ENCODE results near the gene USP54.
A peak's percentile ranks its signal among the peaks of the same experiment; 100 is the strongest.
"Not testable (repeated sequence)": the region's sequence is repeated elsewhere in the genome, so short reads cannot be mapped to it uniquely, and the experiment has no call there.

Gene USP54

DNA sequence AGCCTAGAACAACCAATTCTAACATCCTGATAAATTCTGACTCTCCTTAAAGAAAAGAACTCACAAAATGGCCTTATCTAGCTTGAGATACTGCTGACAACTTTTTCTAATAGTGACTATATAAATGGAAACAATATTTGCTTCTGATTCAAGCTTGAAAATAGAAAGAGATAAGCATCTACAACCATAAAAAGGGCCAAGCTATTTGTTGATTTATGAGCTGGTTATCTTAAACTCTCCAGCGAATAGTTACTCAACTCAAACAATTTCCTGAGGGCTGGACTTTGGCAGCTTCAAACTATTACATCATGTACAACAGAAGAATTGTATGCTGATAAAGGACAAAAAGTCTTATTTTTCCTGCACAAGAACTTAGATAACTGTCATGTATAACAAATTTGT is 4.6 kb downstream of the USP54 start:
- peak; percentile 78 for DNase-seq (ENCODE audit: low read depth)

DNA sequence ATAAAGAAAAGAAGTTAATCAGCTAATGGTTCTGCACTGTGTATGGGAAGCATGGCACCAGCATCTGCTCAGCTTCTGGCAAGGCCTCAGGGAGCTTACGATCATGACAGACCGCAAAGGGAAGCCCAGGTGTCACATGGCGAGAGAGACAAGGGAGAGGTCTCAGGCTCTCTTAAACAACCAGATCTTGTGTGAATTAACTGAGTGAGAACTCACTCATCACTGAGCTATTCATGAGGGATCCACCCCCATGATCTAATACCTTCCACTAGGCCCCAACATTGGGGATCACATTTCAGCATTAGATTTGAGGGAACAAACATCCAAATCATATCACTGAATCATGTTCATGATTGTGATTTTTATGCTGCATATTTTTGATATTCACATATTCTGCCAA is 5.8 kb downstream of the USP54 start:
- DNase-seq (ENCODE audit: low read depth), result no peak

DNA sequence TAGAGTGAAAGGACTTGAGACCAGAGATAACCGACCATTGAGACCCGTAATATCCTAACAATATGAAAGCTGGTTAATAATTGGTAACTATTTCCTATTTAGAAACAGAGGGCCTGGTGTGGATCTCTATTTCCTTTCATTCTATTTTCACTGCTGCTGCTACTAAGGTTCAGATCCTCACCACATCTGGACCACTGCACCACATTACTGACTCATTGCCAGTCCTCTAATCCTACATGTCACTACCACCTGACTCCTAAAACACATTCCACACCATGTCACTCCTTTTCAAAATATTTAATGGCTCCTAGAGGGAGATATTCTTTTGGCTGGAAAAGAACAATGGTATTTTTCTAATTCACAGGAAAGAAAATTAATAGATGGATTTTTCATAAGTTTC is 6.4 kb downstream of the USP54 start:
- no peak for DNase-seq (ENCODE audit: low read depth)

DNA sequence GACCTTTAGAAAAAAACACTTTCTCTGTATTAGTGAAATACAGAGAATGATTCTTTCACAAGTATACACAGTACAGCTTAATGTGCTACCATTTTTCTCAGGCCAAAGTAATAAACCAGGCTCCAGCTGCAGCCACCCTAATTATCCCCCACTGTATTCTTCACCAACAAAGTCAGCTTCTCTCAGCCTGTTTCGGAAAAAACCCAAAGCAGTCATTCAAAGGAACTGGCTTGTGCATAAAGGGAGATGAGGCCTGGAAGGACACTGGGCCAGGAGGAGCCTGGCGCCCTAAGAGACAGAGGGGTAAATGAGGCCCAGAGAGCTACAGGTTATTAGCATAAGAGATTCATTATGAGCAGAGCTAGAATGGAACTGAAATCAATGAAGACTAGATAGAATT is 9.2 kb downstream of the USP54 start:
- DNase-seq (ENCODE audit: low read depth), result no peak

DNA sequence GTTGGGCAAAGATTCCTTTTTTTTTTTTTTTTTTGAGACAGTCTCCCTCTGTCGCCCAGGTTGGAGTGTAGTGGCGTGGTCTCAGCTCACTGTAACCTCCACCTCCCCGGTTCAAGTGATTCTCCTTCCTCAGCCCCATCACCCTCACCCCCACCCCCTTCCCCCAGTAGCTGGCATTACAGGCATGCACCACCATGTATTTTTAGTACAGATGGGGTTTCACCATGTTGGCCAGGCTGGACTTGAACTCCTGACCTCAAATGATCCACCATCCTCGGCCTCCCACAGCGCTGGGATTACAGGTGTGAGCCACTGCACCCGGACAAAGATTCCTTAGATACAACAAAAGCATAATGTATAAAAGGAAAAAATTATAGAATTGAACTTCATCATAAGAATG is 12.2 kb downstream of the USP54 start:
- not testable (repeated sequence) for DNase-seq (ENCODE audit: low read depth)

DNA sequence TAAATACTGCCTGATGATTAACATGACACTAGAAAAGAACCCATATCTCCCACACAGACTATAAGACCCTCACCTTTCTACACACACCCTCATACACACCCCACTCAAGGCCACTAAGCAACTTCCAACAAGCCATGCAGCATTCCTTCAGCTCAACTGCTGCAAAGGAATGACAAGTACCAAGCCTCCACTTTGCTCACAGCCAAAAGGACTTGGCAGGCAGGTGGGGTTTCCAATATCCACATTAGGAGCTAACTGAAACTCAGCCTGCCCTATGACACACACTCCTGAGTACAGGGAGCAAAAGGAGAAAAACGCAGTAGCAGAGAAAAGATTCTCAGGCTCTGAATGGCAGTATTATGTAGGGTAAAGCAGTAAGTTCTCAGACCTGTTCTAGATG is 13.4 kb downstream of the USP54 start:
- peak; percentile 60 for DNase-seq (ENCODE audit: low read depth)

DNA sequence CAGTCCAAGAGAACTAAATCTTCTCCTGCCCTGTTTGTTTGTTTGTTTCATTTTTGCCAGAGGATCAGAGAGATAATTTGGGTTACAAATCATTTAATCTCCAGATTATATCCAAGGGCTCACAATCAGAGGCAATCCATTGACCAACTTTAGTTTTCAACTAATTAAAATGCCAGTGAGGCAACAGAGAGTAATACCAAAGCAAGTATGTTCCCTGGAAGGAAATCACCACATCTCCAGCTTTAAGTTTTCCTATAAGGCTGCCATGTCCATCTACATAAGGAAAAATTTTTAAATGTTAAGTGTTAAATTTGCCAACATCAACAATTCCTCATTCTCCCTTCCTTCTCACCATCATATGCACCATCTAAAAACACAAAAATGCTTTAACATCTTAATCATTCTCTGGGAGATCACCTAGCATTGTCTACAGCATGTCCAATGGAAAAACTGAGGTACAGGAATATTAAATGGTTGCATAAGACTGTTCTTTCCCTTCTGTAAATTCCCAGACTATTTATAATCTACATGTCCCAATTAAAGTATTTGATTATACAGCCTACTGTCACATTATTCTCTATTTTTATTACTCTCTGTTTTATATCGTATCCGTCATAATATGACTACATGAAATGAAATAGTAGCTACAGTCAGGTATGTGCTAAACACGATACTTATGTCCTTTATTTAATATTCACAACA is 14.1 kb downstream of the USP54 start:
- DNase-seq (ENCODE audit: low read depth), result no peak

DNA sequence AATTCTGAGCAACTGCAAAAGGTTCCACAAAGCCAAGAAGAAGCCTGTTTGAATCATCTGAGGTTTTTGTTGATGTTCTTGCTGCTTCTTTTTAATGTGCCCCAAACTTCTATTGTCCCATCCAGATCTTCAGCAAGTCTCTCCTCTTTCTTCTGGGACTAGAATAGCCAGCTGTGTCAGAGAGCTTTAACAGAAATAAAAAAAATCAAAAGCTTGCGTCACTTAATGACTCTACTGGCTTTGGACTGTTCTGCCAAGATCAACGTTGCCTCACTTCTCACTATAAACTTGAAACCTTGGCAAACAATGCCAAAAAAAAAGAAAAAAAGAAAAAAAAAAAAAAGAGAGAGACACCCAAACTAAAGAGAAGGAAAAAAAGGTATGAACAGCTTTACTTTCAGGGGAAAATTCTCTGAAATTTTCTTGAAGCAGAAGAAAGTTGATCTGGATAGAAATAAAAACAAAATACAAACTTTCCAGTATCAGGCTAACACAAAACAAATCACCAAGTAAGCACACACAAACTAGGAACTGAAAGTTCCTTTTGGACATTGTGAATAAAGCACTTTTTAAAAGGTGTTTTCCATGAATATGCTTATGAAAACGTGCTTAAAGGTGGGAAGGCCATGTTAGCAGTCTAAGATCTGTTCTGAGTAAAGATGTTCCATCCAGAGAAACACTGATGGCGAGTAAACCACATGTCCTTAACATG is 14.8 kb downstream of the USP54 start:
- DNase-seq (ENCODE audit: low read depth), result peak; percentile 88

DNA sequence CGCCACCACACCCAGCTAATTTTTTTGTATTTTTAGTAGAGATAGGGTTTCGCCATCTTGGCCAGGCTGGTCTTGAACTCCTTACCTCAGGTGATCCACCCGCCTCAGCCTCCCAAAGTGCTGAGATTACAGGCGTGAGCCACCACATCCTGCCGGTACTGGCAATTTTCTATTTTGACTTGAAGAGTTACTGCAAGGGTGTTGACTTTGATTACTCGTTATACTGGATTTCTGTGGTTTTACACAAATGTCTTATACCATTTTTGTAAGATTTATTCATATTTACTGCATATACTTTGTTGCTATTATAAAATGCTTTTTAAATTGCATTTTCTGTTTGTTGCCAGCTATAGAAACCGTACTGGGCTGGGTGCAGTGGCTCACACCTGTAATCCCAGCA is 24.1 kb downstream of the USP54 start:
- not testable (repeated sequence) for DNase-seq (ENCODE audit: low read depth)

DNA sequence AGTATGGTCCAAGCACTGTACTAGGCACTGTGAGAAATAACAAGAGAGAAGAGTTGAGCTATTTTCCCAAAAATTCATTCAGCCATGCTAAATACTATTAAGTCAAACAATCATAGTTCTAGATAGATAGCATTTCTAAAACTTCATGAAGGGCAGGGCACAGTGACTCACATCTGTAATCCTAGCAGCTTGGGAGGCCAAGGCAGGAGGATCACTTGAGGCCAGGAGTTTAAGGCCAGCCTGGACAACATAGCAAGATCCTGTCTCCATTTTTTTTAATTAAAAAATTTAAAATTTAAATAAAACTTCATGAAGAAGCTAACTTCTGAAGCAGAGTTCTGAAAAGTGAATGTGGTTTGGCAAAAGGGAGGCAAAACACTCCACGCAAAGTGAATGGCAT is 29.9 kb downstream of the USP54 start:
- DNase-seq (ENCODE audit: low read depth), result no peak

DNA sequence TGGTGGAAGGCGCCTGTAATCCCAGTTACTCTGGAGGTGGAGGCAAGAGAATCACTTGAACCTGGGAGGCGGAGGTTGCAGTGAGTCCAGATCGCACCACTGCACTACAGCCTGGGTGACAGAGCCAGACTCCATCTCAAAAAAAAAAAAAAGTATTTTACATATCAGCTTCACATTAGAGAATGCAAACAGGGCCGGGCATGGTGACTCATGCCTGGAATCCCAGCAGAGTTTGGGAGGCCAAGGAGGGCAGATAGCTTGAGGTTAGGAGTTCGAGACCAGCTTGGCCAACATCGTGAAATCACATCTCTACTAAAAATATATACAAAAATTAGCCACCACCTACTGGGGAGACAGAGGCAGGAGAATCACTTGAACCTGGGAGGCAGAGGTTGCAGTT is 31.6 kb downstream of the USP54 start:
- no peak for DNase-seq (ENCODE audit: low read depth)

DNA sequence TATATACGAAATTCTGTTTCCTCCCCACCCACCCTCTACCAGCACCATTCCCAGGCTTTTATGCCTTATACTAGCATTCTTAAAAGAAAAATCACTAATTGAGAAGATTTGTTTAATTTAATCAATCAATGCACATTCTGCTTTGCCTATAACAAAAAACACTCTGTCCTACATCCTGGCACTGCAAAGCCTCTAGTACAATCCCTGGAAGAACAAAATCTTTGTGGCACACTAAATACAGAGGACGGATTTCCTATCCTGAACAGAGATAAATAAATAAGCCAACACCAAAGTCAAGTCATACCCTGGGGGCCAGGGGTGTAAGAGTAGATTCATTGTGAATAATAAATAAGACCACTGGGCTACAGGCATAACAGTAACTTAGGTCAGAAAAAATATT is 34.3 kb downstream of the USP54 start:
- DNase-seq (ENCODE audit: low read depth), result no peak

DNA sequence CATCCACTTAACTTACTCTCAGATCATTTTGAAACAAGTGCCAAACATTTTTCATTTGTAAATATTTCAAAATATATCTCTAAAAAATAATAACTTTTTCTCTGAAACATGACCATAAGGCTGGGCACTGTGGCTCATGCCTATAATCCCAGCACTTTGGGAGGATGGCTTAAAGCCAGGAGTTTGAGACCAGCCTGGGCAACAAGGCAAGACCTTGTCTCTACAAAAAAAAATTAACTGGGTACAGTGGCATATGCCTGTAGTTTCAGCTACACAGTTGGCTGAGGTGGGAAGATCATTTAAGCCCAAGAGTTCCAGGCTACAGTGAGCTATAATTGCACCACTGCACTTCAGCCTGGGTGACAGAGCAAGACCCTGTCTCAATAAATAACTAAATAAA is 36.4 kb downstream of the USP54 start:
- DNase-seq (ENCODE audit: low read depth), result no peak

DNA sequence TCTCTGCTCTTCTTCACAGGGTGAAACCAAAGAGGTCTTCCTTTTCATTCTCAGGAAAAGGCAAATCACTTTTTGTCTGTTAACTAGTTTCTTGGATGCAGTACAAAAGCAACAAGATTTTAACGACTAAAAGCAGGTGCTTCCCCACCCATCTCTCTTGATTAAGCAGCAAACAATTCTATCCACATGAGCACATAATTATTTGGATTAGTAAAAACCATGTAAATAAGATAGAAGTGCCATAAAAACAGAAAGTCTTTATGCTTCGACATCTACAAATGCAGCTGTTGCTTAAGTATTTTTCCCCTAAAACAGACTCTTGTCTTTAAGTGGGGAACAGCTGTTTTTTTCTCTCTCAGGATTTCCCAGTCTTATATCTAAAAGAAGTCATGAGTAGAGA is 37.4 kb downstream of the USP54 start:
- DNase-seq (ENCODE audit: low read depth), result no peak

DNA sequence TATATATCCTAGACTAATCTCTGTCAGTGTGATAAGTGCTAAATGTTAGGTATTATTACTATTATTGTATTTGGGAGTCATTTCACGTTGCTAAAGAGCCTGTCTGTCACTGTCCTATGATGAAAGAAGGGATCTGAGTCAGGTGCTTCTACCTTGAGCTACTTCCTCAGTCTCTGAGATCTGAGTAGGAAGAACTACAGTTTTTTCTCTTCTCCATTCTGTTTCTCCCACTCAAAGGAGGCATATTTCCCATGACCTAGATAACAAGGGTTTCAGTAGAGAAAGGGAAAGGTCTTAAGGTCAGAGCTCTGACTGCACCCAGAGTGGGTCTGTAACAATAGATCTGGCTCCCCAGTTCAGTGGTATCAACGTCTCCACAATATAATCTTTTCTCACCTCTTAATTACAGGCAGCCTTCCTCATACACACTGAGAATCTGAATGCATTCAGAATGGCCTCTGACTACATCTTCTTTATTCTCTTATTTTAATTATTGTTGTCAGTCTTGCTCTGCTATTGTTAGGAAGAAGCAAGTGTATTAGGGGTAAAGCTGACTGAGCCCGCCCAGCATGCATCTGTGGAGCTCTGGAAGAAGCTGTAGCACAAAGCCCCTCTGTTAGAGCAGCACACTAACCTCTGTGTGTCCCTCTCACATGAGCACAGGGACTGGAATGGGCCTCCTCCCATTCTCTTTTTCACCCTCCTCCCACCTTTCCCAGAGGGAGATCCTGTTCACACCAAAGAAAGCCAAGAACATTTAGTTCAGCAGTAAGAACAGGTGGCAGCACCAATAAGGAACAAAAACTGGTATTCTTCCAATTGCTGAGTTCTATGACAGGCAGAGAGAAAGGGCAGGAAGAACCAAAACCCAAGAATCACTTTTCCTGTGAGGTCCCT is 38.1 kb downstream of the USP54 start:
- DNase-seq (ENCODE audit: low read depth), result no peak

DNA sequence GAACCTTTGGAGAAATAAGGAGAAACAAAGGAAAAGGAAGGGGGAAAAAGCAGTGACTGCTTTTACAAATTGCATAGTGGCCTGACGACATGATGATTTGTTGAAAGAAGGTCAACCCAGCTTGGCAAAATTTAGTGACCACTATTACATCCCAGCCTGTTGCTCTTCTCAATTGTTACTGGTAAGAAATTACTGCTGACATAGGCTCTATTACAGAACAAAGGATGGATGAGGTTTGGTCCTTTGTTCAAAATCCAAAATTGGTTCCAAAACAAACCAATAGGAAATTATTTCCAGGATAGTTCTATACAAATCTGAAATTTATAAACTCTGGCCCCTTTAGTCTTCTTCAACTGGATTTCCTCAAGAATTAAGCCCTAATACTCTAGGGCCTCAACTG is 39.6 kb downstream of the USP54 start:
- DNase-seq (ENCODE audit: low read depth), result no peak

DNA sequence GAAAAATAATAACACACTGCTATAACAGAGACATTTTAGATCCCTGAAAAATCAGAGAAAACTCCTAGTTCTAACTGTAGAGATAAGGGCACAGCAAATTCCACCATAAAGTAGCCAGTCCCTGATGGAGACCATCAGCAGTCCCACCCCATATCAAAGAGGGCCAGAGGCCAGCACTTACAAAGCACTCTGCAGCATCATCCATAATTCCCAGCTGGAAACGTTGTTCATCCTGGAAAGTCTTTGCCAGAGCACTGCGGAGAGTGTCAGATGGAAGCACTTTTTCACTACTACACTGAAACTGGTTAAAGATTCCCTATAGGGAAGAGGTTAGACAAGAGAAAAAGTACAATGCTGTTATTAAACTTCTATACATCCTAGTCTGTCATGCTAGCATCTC is 45.8 kb downstream of the USP54 start:
- DNase-seq (ENCODE audit: low read depth), result no peak

DNA sequence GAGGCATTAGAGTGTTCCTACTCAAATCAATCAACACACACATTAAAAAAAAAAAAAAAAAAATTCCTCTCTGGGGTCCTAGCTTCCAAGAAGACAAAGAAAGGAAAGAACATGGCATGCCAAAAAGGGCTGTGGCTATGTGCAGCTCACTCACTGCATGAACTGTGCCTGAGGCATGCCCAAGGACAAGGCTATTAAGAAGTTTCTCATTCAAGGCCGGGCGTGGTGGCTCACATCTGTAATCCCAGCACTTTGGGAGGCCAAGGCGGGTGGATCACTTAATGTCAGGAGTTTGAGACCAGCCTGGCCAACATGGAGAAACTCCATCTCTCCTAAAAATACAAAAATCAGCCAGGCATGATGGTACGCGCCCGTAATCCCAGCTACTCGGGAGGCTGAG is 53.4 kb downstream of the USP54 start:
- DNase-seq (ENCODE audit: low read depth), result no peak

DNA sequence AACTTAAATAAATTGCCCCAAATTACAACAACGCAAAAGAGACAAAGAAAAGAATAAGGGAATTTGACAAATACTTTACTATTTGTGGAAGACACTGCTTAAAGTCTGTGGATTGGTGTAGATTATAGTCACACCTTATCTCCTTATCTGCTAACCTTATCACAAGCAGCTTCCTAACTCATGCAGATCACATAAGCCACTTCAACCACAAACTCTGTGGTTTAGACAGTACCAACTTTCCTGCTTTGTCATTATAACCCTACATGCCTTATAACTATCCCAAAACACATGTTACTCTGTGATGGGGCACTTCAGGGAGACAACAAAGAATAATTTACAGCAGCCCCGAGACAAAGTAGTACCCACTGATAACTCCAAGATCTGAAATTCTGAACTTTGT is 53.9 kb downstream of the USP54 start:
- DNase-seq (ENCODE audit: low read depth), result no peak

DNA sequence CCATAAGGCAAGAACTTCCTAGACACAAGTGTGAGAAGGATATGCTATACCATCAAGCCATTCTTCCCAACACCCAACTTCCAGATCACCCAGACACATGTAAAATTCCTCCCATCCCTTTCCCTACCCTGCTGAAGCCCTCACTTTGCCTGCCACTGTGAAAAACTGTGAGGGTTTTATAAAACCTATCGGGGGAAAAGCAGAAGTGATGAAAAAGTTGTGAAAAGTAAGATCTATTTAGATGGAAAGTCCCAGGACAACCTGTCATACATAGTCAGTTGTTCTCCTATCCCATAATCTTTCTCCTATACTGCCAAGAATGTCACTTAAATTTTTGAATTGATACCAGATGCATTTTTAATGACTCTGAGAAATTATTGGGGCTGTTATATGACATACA is 56.3 kb downstream of the USP54 start:
- DNase-seq (ENCODE audit: low read depth), result no peak

DNA sequence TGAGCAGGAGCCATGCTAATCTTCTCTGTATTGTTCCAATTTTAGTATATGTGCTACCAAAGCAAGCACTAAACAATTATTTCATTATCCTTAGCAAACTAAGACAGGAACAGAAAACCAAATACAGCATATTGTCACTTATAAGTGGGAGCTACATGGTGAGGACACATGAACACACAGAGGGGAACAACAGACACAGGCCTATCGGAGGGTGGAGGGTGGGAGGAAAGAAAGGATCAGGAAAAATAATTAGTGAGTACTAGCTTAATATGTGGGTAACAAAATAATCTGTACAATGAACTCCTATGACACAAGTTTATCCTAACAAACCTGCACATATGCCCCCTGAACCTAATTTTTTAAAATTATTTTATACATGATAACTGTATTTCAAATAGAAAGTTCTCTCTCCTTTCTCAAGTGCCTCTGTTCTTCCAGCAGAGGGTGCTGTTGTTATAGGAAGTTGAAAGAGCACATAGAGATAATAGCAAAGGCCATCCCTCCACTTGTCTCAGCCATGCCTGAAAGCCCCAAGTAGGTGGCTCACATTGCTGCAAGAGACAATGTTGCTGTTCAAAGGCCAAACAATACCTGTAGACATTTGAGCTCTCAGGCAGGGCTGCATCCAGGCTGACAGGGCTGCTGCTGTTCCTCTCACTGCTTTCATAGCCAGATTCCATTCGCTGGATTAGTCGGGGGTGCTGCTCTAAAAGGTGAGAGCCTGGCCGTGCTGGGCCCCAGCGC is 61.9 kb downstream of the USP54 start:
- DNase-seq (ENCODE audit: low read depth), result peak; percentile 60

DNA sequence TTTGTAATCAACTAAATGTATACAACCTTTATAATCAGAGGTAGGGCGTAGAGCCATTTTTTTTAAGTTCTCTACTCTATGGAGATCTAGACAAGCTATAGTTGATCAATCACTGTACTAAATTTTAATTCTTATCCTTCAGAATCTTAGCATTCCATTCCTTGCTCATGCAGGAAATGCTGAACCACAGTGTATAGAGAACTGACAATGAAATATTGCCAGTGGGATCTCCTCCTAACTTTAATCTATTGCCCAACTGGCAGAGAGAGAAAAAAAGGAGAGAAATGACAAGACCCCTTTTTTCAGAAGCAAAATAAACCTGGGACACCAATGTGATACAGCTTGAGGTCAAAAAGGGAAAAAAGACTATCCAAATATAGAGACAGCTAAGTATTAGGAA is 68.9 kb downstream of the USP54 start:
- DNase-seq (ENCODE audit: low read depth), result no peak
